ENCODE data around the gene CTNND2. TPM values are rescaled to one million over a fixed set of nuclear protein-coding genes. Genes with fewer than 3 reads are reported as not detected.

CTNND2 gene
- total and polyA plus RNA-seq, 9 of the 15 experiments (the other 6 are each of a cell fraction or from before 2014, with no cell fraction given) = 0.03 to 0.35 TPM; not detected in 7

DNA sequence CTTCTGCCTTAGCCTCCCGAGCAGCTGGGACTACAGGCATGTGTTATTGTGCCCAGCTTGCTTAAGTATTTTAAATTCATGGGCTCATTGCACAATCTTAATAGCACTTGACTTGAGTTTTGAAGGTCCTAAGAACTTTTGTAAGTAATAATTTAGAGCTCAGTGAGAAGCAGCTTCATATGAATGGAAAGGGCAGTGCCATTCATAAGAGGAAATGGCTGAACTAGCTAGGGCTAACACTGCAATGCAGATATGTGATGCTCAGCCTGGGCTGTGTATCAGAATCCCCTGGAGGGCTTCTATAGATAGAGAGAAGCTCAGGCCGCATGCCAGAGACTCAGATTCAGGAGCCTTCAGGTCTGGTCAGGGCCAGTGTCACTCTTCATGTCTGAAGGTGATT, 847.7 kb downstream of the CTNND2 start:
- FAIRE-seq = no peak
- in situ Hi-C loops (cut with MboI) = no loop called here
- Histone ChIP-seq H3K9ac (ENCODE audit: insufficient read depth in 1 of 2, low read depth in 2 of 2, low read length in 2 of 2) (no peak overlapping the region), H3K4me3 (no peak overlapping the region), H4K20me1 (replicated peaks; ENCODE audit: control insufficient read depth, insufficient read depth, low read length) (no peaks in the 10 kb centered on the region), H3K9me1 (ENCODE audit: control insufficient read depth, insufficient read depth, low read length) (no peaks in the 10 kb centered on the region), H3K4me1 (replicated peaks in 1 of 2; ENCODE audit: control insufficient read depth in 2 of 2, insufficient read depth in 2 of 2, low read length in 2 of 2) (no peaks in the 10 kb centered on the region), H3K36me3 (ENCODE audit: control insufficient read depth, insufficient read depth, low read length) (no peaks in the 10 kb centered on the region), H3K27ac (ENCODE audit: extremely low read depth, low read depth, low read length) (no peak overlapping the region), H3K79me2 (ENCODE audit: control insufficient read depth, insufficient read depth, low read length) (no peaks in the 10 kb centered on the region), H3K27me3 (ENCODE audit: control insufficient read depth in 2 of 2, insufficient read depth in 2 of 2, low read length in 2 of 2) (peaks cover 0 to 2% of the 10 kb centered on the region in 2 experiments; a peak in 1 of 5 replicates), H3K4me2 (ENCODE audit: insufficient read depth, low read length) (no peak overlapping the region), H2AFZ (ENCODE audit: low read depth, low read length) (no peak overlapping the region), H3K9me3 (replicated peaks; ENCODE audit: control insufficient read depth, insufficient read depth, low read depth, low read length) (no peaks in the 10 kb centered on the region)
- no peak for DNase-seq (ENCODE audit: extremely low read depth in 1 of 4, low spot score in 3 of 4)
- ATAC-seq = no peak
- 5% methylated on average over 2 of the region's 2 CpGs for WGBS (ENCODE audit: insufficient coverage, low coverage, missing lambda C conversion rate)
- no TSS peak for BruUV-seq (replicated peaks)
- ChIA-PET CTCF (ENCODE audit: low intra/inter-chr PET ratio) (no interaction called here), POLR2A (no interaction called here)
- TF ChIP-seq TCF7L2 (IDR thresholded peaks at IDR 0.05; ENCODE audit: low read depth, low read length) (no peak), CEBPB (tag; IDR thresholded peaks at IDR 0.05) (0 out of 2 replicates have a peak, but pooled peaks have one; percentile 8), KLF10 (CRISPR knock-in tag; IDR thresholded peaks at IDR 0.05) (no peak), CHD2 (IDR thresholded peaks at IDR 0.05; ENCODE audit: low read depth, low read length) (no peak)
- intact Hi-C loops (cut with micrococcal nuclease) = no loop called here

DNA sequence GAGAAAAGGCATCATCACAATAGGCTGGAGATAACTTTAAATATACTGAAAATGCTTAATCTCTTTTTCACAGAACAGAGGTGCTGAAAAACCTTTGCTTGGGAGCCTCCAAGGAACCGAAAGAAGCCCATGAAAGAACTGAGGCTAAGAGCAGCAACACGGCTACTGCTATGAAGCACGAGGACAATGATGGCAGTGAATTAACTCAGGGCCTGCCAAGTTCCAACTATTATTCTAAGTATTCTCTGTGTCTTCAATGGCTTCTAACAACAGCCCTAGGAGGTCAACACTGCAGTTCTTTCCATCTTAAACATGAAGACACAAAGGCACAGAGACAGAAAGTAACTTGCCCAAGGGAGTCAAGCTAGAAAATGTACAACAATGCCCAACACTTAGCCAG, 850.2 kb downstream of the CTNND2 start:
- Histone ChIP-seq H3K79me2 (ENCODE audit: control insufficient read depth, insufficient read depth, low read length) (no peaks in the 10 kb centered on the region), H3K27ac (ENCODE audit: extremely low read depth, low read depth, low read length) (no peak overlapping the region), H3K4me1 (replicated peaks in 1 of 2; ENCODE audit: control insufficient read depth in 2 of 2, insufficient read depth in 2 of 2, low read length in 2 of 2) (no peaks in the 10 kb centered on the region), H2AFZ (ENCODE audit: low read depth, low read length) (no peak overlapping the region), H3K4me2 (ENCODE audit: insufficient read depth, low read length) (no peak overlapping the region), H3K27me3 (ENCODE audit: control insufficient read depth in 2 of 2, insufficient read depth in 2 of 2, low read length in 2 of 2) (peaks cover 0 to 2% of the 10 kb centered on the region in 2 experiments; a peak in 1 of 5 replicates), H3K9me3 (replicated peaks; ENCODE audit: control insufficient read depth, insufficient read depth, low read depth, low read length) (no peaks in the 10 kb centered on the region), H4K20me1 (replicated peaks; ENCODE audit: control insufficient read depth, insufficient read depth, low read length) (no peaks in the 10 kb centered on the region), H3K9ac (ENCODE audit: insufficient read depth in 1 of 2, low read depth in 2 of 2, low read length in 2 of 2) (no peak overlapping the region), H3K36me3 (ENCODE audit: control insufficient read depth, insufficient read depth, low read length) (no peaks in the 10 kb centered on the region), H3K4me3 (no peak overlapping the region), H3K9me1 (ENCODE audit: control insufficient read depth, insufficient read depth, low read length) (no peaks in the 10 kb centered on the region)
- FAIRE-seq = no peak
- BruUV-seq (replicated peaks) = no TSS peak
- intact Hi-C loops (cut with micrococcal nuclease) = no loop called here
- CTCF ChIA-PET (ENCODE audit: low intra/inter-chr PET ratio) = no interaction called here
- WGBS (ENCODE audit: insufficient coverage, low coverage, missing lambda C conversion rate) = 0% methylated on average over 3 of the region's 3 CpGs
- ATAC-seq = no peak
- DNase-seq (ENCODE audit: extremely low read depth in 1 of 4, low spot score in 3 of 4) = no peak
- in situ Hi-C loops (cut with MboI) = no loop called here
- POLR2A ChIA-PET = interaction anchor here (1.1 kb wide), 1 partner anchor 12 kb away, joined by 4 read pairs; no protein-coding TSS in a partner anchor
- no peak for TF ChIP-seq SIX5 (IDR thresholded peaks at IDR 0.05; ENCODE audit: borderline replicate concordance in 1 of 2, insufficient read depth in 1 of 2, low read depth in 1 of 2, low read length in 2 of 2)
- TF ChIP-seq, protein P1, sequence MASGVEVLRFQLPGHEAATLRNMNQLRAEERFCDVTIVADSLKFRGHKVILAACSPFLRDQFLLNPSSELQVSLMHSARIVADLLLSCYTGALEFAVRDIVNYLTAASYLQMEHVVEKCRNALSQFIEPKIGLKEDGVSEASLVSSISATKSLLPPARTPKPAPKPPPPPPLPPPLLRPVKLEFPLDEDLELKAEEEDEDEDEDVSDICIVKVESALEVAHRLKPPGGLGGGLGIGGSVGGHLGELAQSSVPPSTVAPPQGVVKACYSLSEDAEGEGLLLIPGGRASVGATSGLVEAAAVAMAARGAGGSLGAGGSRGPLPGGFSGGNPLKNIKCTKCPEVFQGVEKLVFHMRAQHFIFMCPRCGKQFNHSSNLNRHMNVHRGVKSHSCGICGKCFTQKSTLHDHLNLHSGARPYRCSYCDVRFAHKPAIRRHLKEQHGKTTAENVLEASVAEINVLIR (CRISPR knock-in tag; IDR thresholded peaks at IDR 0.05) = no peak
- TF ChIP-seq, protein P2, sequence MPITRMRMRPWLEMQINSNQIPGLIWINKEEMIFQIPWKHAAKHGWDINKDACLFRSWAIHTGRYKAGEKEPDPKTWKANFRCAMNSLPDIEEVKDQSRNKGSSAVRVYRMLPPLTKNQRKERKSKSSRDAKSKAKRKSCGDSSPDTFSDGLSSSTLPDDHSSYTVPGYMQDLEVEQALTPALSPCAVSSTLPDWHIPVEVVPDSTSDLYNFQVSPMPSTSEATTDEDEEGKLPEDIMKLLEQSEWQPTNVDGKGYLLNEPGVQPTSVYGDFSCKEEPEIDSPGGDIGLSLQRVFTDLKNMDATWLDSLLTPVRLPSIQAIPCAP (CRISPR knock-in tag; IDR thresholded peaks at IDR 0.05; ENCODE audit: borderline replicate concordance) = no peak
- TF ChIP-seq, protein P3, sequence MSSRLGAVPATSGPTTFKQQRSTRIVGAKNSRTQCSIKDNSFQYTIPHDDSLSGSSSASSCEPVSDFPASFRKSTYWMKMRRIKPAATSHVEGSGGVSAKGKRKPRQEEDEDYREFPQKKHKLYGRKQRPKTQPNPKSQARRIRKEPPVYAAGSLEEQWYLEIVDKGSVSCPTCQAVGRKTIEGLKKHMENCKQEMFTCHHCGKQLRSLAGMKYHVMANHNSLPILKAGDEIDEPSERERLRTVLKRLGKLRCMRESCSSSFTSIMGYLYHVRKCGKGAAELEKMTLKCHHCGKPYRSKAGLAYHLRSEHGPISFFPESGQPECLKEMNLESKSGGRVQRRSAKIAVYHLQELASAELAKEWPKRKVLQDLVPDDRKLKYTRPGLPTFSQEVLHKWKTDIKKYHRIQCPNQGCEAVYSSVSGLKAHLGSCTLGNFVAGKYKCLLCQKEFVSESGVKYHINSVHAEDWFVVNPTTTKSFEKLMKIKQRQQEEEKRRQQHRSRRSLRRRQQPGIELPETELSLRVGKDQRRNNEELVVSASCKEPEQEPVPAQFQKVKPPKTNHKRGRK (tag; IDR thresholded peaks at IDR 0.05) = no peak
- TF ChIP-seq STAT5B (CRISPR knock-in tag; IDR thresholded peaks at IDR 0.05) = no peak
- no peak for TF ChIP-seq ILK (tag; IDR thresholded peaks at IDR 0.05; ENCODE audit: borderline replicate concordance, low read depth)
- TF ChIP-seq ZNF274 (IDR thresholded peaks at IDR 0.05; ENCODE audit: borderline replicate concordance, low read depth, low read length) = no peak
- TF ChIP-seq TRIM28 (IDR thresholded peaks at IDR 0.05) = no peak
- no peak for TF ChIP-seq ZNF347 (CRISPR knock-in tag; IDR thresholded peaks at IDR 0.05; ENCODE audit: low read depth)

All from K562 (cell line).